Non-pigmented ciliary epithelial cell (primary cell): ENCODE results near the gene ZRSR2.
A peak's percentile ranks its signal among the peaks of the same experiment; 100 is the strongest.

ENCODE experiments used
- DNase-seq: peaks from one replicate; pipeline ENCODE4 v3.0.0-alpha.2; 2010; ENCODE audit warnings: low read depth

Gene ZRSR2

GRCh38 chrX:15854080-15854655 is 63.9 kb downstream of the ZRSR2 start:
- DNase-seq: no peak

GRCh38 chrX:15854712-15855567 is 64.7 kb downstream of the ZRSR2 start, which contains the start of gene AP1S2:
Gene AP1S2 (minus strand): TSS chrX:15854813. CDS start chrX:15852524, 2,289 bp downstream.
- DNase-seq: peak; percentile 45

DNA sequence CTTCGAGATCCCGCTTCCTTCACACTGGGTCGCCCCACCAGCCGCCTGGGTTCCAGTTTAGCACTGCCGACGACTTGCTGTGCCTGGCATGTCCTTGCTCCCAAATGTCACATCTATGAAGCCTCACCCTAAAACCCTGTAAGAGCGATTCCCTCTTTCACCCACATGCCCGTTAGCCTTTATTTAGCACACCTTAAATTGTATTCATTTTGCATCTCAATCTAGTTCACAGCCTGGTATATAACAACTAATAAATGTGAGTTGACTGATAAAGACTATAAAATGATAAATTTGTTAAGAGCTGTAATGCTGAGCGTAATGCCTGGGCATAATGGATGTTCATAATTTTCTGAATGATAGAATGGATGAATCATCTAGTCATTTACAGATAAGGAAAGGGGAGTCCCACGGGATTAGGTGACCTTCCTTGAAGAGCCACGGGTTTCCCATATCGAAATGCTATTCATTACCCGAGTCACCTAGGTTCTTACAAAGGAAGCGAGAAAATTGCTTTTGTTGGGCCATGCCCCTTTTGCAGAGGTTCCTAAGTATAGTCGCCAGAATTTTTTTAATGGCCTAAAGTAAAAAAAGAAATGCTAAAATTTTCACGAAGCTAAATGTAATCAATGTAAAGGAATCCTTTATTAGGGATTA is 65.4 kb downstream of the ZRSR2 start:
- no peak for DNase-seq

DNA sequence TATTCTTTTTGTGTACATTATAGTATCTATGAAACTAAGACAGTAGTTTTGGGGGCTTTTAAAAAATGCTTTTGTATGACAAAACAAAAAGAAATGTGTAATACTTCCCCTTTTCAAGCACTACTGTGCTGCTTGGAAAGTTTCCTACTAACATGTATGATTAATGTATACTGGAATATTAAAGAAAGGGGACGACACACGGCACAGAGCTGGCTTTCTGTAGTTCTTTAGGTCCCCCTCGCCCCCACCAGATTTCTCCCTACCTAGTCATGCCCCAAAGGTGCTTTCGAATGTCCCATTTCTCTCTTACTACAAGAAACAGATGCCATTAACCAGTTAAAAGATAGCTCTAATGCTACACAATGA is 65.9 kb downstream of the ZRSR2 start:
- DNase-seq: no peak

DNA sequence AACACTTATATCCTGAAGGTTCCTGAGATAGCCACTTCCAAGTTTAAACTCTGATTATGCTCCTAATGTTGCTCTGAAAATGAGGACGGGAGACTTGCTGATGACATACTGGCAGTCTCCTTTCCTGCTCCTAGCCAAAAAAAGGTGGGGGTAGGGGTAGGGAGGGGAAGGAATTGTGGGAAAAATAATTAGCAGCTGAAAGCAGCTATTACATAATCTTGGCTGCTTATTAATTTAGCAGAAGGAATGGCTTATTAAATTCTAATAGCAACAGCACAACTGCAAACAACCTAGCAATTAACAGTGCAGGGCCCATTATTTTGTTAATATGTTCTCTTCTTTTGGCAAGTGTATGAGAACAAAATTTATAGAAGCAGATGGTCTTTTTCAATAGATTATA is 66.4 kb downstream of the ZRSR2 start:
- DNase-seq: no peak

- no peak for DNase-seq
Measured at GRCh38 chrX:15858051-15858450, 67.8 kb downstream of the ZRSR2 start.

- DNase-seq: no peak
Measured at GRCh38 chrX:15860921-15861320, 70.6 kb downstream of the ZRSR2 start.

DNA sequence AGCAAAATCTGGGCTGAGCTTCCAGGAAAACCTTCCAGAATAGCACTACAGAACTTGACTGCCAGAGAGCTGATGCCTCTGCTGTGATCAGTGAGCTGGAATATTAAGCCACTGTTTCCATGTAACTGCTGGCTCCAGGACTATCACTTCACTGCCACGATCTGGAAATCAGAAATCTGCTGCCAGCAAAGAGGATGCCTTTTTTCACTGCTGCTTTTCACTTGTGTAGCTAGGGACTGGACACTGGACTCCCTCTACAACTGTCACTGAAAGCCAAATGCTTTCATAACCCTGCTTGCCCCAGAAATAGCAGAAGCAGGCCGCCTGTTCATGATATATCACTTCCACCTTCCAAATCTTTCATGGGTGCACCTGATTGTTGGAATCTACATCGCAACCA is 73.7 kb downstream of the ZRSR2 start:
- DNase-seq: no peak

GRCh38 chrX:15864629-15865028 is 74.3 kb downstream of the ZRSR2 start:
- no peak for DNase-seq

DNA sequence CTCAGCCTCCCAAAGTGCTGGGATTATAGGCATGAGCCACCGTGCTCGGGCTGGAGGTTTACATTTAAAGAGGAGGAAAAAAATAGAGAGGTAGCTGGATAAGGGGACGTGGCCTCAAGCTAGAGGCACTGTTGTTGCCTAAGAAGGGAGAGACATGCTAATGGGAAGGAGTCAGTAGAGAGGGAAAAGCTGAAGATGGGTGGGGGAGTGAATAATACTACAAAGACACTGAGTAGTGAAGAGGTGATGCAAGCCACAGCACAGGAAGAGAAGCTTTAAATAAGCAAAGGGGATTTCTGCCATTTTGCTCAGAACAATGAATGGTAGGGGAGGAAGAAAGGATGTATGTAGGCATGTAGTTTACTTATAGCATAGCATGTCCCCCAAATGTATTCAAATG is 75.9 kb downstream of the ZRSR2 start:
- DNase-seq: no peak

- no peak for DNase-seq
Measured at GRCh38 chrX:15869695-15870094, 79.4 kb downstream of the ZRSR2 start.

DNA sequence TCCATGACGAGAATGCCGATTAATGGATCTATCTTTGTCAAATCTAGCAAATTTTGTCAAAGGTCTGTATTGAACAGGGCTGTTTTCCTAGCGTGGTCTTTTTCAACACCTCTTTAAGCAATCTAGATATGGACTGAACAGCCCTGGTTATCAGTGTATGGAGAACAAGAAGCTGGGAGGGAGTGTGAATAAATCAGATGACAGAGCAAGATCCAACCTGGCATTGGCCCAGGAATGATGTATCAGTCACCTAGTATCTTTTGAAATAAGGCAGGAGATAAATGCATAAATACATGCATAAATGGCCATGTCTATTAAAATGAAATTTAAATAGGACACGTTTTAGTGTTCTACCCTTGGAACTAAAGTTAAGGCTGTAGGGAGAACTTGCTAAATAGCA is 80.0 kb downstream of the ZRSR2 start:
- DNase-seq: no peak
